K562 (cell line): Measurements from ENCODE around the gene SPRR2G.

ENCODE experiments used
- EGR1 ChIP-seq: fragments of 450-650 bp; conservative IDR thresholded peaks from 2 replicates; pipeline ENCODE4 v1.6.1; 2017; ENCODE audit warnings: mild to moderate bottlenecking
- EZH2 ChIP-seq: IDR thresholded peaks from 2 replicates; pipeline ENCODE4 v1.6.1; 2012; ENCODE audit warnings: low read depth, mild to moderate bottlenecking, inconsistent platforms, low read length, borderline replicate concordance
- MYBL2 ChIP-seq, 2 experiments: fragments of 450-650 bp in 1 of 2; sonication (generic) in 1 of 2; formaldehyde crosslinking in 1 of 2; IDR thresholded peaks; 2 replicates each; pipeline versions ENCODE4 v1.6.1 to v1.8.1; 2017 to 2022; ENCODE audit warnings: borderline replicate concordance in 1 of 2, inconsistent platforms in 1 of 2, low read depth in 1 of 2, mild to moderate bottlenecking in 1 of 2, missing genetic modification reagents in 1 of 2, moderate library complexity in 1 of 2
- POLR2A ChIP-seq: fragments of 450-650 bp; conservative IDR thresholded peaks from 2 replicates; pipeline ENCODE4 v1.6.1; 2016
- YY1 ChIP-seq, 3 experiments: IDR thresholded peaks; 2 replicates each; pipeline ENCODE4 v1.6.1; 2011; ENCODE audit warnings: low read length in 2 of 3, mild to moderate bottlenecking in 2 of 3, moderate library complexity in 2 of 3, borderline replicate concordance in 1 of 3, control low read depth in 1 of 3, low read depth in 1 of 3; ENCODE audit not compliant: insufficient read depth in 3 of 3, insufficient replicate concordance in 2 of 3, control insufficient read depth in 1 of 3, insufficient read length in 1 of 3; ENCODE audit errors: extremely low read depth in 1 of 3
- ZNF12 ChIP-seq: sonication (generic); formaldehyde crosslinking; IDR thresholded peaks from 2 replicates; pipeline ENCODE4 v1.4.0; 2020; ENCODE audit warnings: mild to moderate bottlenecking, missing genetic modification reagents
- ZZZ3 ChIP-seq: fragments of 450-650 bp; IDR thresholded peaks from 2 replicates; pipeline ENCODE4 v1.6.1; 2016; ENCODE audit warnings: antibody characterized with exemption, mild to moderate bottlenecking, moderate library complexity
- TF ChIP-seq, protein P1 (sequence below): sonication (generic); formaldehyde crosslinking; IDR thresholded peaks from 2 replicates; pipeline ENCODE4 v1.5.0; 2020; ENCODE audit warnings: missing genetic modification reagents

DNA sequence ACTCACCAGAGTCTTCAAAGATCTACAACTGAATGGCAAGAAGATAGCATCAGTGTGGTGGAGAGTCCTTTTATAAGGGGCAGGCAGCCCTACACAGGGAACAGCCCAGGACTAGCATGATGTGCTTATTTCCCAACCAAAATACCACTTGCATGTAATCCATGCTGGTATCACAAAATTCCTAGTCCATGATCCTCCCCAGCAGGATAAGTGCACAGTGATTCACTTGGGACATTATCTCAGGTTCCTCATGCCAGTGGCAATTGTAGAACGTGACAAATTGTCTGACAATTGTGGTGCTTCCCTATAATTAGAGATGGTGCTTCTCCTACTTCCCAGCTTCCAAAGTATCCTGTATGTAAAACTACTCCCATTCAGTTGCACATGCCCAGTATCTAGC lies at the start of gene SPRR2G:
- TF ChIP-seq ZZZ3 (no peak), ZNF12 (CRISPR knock-in tag) (no peak), EGR1 (no peak), POLR2A (no peak), MYBL2 (IDR thresholded peaks at IDR 0.05; ENCODE audit: low read depth) (no peak), MYBL2 (CRISPR knock-in tag; IDR thresholded peaks at IDR 0.05; ENCODE audit: borderline replicate concordance) (no peak), EZH2 (no peak), YY1 (IDR thresholded peaks at IDR 0.05; ENCODE audit: borderline replicate concordance in 1 of 3, control insufficient read depth in 1 of 3, extremely low read depth in 1 of 3, insufficient read depth in 3 of 3, insufficient read length in 1 of 3, insufficient replicate concordance in 2 of 3, low read depth in 1 of 3, low read length in 2 of 3) (no peak)
- TF ChIP-seq, protein P1, sequence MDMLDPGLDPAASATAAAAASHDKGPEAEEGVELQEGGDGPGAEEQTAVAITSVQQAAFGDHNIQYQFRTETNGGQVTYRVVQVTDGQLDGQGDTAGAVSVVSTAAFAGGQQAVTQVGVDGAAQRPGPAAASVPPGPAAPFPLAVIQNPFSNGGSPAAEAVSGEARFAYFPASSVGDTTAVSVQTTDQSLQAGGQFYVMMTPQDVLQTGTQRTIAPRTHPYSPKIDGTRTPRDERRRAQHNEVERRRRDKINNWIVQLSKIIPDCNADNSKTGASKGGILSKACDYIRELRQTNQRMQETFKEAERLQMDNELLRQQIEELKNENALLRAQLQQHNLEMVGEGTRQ (CRISPR knock-in tag) = no peak
